ENCODE data around the gene PCSK4.

Gene PCSK4

GRCh38 chr19:1466461-1467214 is 23.5 kb downstream of the PCSK4 start:
- Histone ChIP-seq H3K4me1 (ENCODE audit: control insufficient read depth, low read depth, low read length) (peaks cover 3% of the 10 kb centered on the region), H3K27ac (ENCODE audit: low read depth, low read length) (no peak overlapping the region), H3K4me2 (ENCODE audit: low read length) (no peak overlapping the region), H3K56ac (ENCODE audit: low read length) (no peak overlapping the region), H3K79me2 (ENCODE audit: control insufficient read depth, insufficient read depth, low read length) (no peaks in the 10 kb centered on the region), H3K9ac (ENCODE audit: low read length) (no peak overlapping the region), H3K4ac (ENCODE audit: low read depth, low read length) (no peak overlapping the region), H3K27me3 (ENCODE audit: insufficient read depth, low read length, poor library complexity) (peaks cover 42% of the 10 kb centered on the region), H3K18ac (ENCODE audit: low read length) (no peak overlapping the region), H2BK5ac (ENCODE audit: low read length) (no peak overlapping the region), H3K4me3 (ENCODE audit: low read length) (no peak overlapping the region), H3K36me3 (ENCODE audit: control insufficient read depth, insufficient read depth, low read length) (no peaks in the 10 kb centered on the region), H3K79me1 (ENCODE audit: low read length) (no peaks in the 10 kb centered on the region), H4K5ac (ENCODE audit: low read length) (no peak overlapping the region), H2BK15ac (replicated peaks; ENCODE audit: low read depth) (no peak overlapping the region), H4K8ac (ENCODE audit: low read depth, low read length) (no peak overlapping the region), H3K23ac (ENCODE audit: low read length) (peak overlapping the region; percentile 24), H2AK5ac (ENCODE audit: low read length) (no peak overlapping the region), H2BK120ac (ENCODE audit: low read depth, low read length) (no peak overlapping the region)
- no CpG with 5 or more reads among the region's 70 CpGs for WGBS (ENCODE audit: extremely low coverage, insufficient coverage, low lambda C conversion rate)
- DNase-seq, result no peak

GRCh38 chr19:1466018-1466460 is 24.1 kb downstream of the PCSK4 start:
- Histone ChIP-seq H2BK5ac (ENCODE audit: low read length) (no peak overlapping the region), H3K4ac (ENCODE audit: low read depth, low read length) (no peak overlapping the region), H4K5ac (ENCODE audit: low read length) (no peak overlapping the region), H4K8ac (ENCODE audit: low read depth, low read length) (no peak overlapping the region), H3K56ac (ENCODE audit: low read length) (peak overlapping the region; percentile 7), H2BK120ac (ENCODE audit: low read depth, low read length) (no peak overlapping the region), H3K18ac (ENCODE audit: low read length) (no peak overlapping the region), H3K79me2 (ENCODE audit: control insufficient read depth, insufficient read depth, low read length) (no peaks in the 10 kb centered on the region), H3K27me3 (ENCODE audit: insufficient read depth, low read length, poor library complexity) (peaks cover 42% of the 10 kb centered on the region), H3K23ac (ENCODE audit: low read length) (no peak overlapping the region), H3K27ac (ENCODE audit: low read depth, low read length) (no peak overlapping the region), H2AK5ac (ENCODE audit: low read length) (no peak overlapping the region), H3K79me1 (ENCODE audit: low read length) (no peaks in the 10 kb centered on the region), H3K36me3 (ENCODE audit: control insufficient read depth, insufficient read depth, low read length) (no peaks in the 10 kb centered on the region), H3K4me2 (ENCODE audit: low read length) (no peak overlapping the region), H2BK15ac (replicated peaks; ENCODE audit: low read depth) (no peak overlapping the region), H3K4me3 (ENCODE audit: low read length) (no peak overlapping the region), H3K9ac (ENCODE audit: low read length) (no peak overlapping the region), H3K4me1 (ENCODE audit: control insufficient read depth, low read depth, low read length) (peaks cover 3% of the 10 kb centered on the region)
- no CpG with 5 or more reads among the region's 41 CpGs for WGBS (ENCODE audit: extremely low coverage, insufficient coverage, low lambda C conversion rate)
- no peak for DNase-seq

GRCh38 chr19:1465191-1466016 is 24.7 kb downstream of the PCSK4 start:
- H3K4me2 ChIP-seq (ENCODE audit: low read length), result no peak overlapping the region
- H2BK15ac ChIP-seq (replicated peaks; ENCODE audit: low read depth), result no peak overlapping the region
- no peak overlapping the region for H3K18ac ChIP-seq (ENCODE audit: low read length)
- H3K79me2 ChIP-seq (ENCODE audit: control insufficient read depth, insufficient read depth, low read length), result no peaks in the 10 kb centered on the region
- no peak overlapping the region for H2BK120ac ChIP-seq (ENCODE audit: low read depth, low read length)
- peak overlapping the region; percentile 56 for H3K56ac ChIP-seq (ENCODE audit: low read length)
- no peak overlapping the region for H4K5ac ChIP-seq (ENCODE audit: low read length)
- no CpG with 5 or more reads among the region's 83 CpGs for WGBS (ENCODE audit: extremely low coverage, insufficient coverage, low lambda C conversion rate)
- no peak overlapping the region for H4K8ac ChIP-seq (ENCODE audit: low read depth, low read length)
- H3K4me3 ChIP-seq (ENCODE audit: low read length), result no peak overlapping the region
- peaks cover 3% of the 10 kb centered on the region for H3K4me1 ChIP-seq (ENCODE audit: control insufficient read depth, low read depth, low read length)
- no peak overlapping the region for H3K27ac ChIP-seq (ENCODE audit: low read depth, low read length)
- H2AK5ac ChIP-seq (ENCODE audit: low read length), result no peak overlapping the region
- H2BK5ac ChIP-seq (ENCODE audit: low read length), result no peak overlapping the region
- H3K9ac ChIP-seq (ENCODE audit: low read length), result no peak overlapping the region
- H3K79me1 ChIP-seq (ENCODE audit: low read length), result no peaks in the 10 kb centered on the region
- H3K27me3 ChIP-seq (ENCODE audit: insufficient read depth, low read length, poor library complexity), result peaks cover 42% of the 10 kb centered on the region
- H3K36me3 ChIP-seq (ENCODE audit: control insufficient read depth, insufficient read depth, low read length), result no peaks in the 10 kb centered on the region
- no peak overlapping the region for H3K23ac ChIP-seq (ENCODE audit: low read length)
- DNase-seq, result peak; percentile 75
- H3K4ac ChIP-seq (ENCODE audit: low read depth, low read length), result no peak overlapping the region

DNA sequence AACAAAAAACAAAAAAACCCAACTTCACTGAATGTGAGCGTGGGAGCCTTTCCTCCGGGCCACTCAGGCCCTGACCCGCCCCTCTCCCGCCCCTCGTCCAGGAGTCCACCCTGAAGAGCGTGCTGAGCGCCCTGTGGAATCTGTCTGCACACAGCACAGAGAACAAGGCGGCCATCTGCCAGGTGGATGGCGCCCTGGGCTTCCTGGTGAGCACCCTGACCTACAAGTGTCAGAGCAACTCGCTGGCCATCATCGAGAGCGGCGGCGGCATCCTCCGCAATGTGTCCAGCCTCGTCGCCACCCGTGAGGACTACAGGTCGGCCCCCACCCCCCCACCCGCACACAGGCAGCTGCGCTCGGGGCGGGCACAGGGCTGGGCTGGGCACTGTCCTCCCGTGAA is 28.3 kb downstream of the PCSK4 start:
- Histone ChIP-seq H4K5ac (ENCODE audit: low read length) (no peak overlapping the region), H2BK15ac (replicated peaks; ENCODE audit: low read depth) (no peak overlapping the region), H3K4me2 (ENCODE audit: low read length) (no peak overlapping the region), H3K9ac (ENCODE audit: low read length) (no peak overlapping the region), H3K79me2 (ENCODE audit: control insufficient read depth, insufficient read depth, low read length) (no peaks in the 10 kb centered on the region), H3K79me1 (ENCODE audit: low read length) (no peaks in the 10 kb centered on the region), H4K8ac (ENCODE audit: low read depth, low read length) (no peak overlapping the region), H2BK120ac (ENCODE audit: low read depth, low read length) (no peak overlapping the region), H3K4me3 (ENCODE audit: low read length) (no peak overlapping the region), H2AK5ac (ENCODE audit: low read length) (no peak overlapping the region), H2BK5ac (ENCODE audit: low read length) (no peak overlapping the region), H3K36me3 (ENCODE audit: control insufficient read depth, insufficient read depth, low read length) (no peaks in the 10 kb centered on the region), H3K18ac (ENCODE audit: low read length) (no peak overlapping the region), H3K27me3 (ENCODE audit: insufficient read depth, low read length, poor library complexity) (peaks cover 10% of the 10 kb centered on the region), H3K23ac (ENCODE audit: low read length) (no peak overlapping the region), H3K56ac (ENCODE audit: low read length) (no peak overlapping the region), H3K4ac (ENCODE audit: low read depth, low read length) (no peak overlapping the region), H3K27ac (ENCODE audit: low read depth, low read length) (no peak overlapping the region), H3K4me1 (ENCODE audit: control insufficient read depth, low read depth, low read length) (no peaks in the 10 kb centered on the region)
- no peak for DNase-seq
- no CpG with 5 or more reads among the region's 24 CpGs for WGBS (ENCODE audit: extremely low coverage, insufficient coverage, low lambda C conversion rate)

DNA sequence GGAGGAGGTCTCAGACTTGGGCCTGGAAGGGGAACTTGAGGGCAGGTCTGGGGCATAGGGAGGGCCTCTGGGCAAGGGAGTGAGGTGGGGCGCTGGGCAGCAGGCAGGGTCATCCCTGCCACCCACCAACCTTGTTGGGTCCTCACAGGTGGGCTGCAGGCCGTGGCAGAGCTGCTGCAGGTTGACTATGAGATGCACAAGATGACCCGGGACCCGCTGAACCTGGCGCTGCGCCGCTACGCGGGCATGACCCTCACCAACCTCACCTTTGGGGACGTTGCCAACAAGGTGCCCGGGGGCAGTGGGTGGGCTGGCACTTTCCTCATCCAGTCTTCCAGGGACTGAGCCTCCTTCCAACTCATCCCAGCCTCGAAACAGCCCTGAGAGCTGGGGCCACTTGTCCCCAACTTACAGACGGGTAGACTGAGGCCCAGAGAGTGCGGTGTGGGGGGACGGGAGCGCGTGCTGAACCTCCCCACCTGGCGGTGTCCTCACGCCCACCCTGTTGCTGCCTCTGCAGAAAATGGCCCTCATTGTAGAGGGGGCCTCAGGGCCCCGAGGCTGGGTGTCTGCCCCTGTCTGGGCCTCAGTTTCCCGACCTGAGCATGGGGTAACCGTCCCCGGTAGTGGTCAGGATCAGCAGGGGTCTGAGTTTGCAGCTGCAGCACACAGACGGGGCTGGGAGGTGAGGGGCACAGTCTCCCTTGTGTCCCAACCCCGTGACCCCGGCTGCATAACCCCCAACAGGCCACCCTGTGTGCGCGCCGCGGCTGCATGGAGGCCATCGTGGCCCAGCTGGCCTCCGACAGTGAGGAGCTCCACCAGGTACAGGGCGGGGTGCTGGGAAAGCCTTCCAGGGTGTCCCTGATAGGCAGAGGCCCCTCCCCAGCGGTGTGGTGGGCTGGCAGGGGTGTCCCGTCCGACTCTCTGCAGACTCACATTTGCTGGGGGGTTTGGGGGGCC is 29.8 kb downstream of the PCSK4 start:
- Histone ChIP-seq H2BK5ac (ENCODE audit: low read length) (no peak overlapping the region), H2BK120ac (ENCODE audit: low read depth, low read length) (no peak overlapping the region), H3K27ac (ENCODE audit: low read depth, low read length) (no peak overlapping the region), H2BK15ac (replicated peaks; ENCODE audit: low read depth) (no peak overlapping the region), H3K79me1 (ENCODE audit: low read length) (no peaks in the 10 kb centered on the region), H3K4me3 (ENCODE audit: low read length) (no peak overlapping the region), H3K9ac (ENCODE audit: low read length) (no peak overlapping the region), H4K5ac (ENCODE audit: low read length) (no peak overlapping the region), H3K18ac (ENCODE audit: low read length) (no peak overlapping the region), H3K36me3 (ENCODE audit: control insufficient read depth, insufficient read depth, low read length) (no peaks in the 10 kb centered on the region), H3K4me1 (ENCODE audit: control insufficient read depth, low read depth, low read length) (no peaks in the 10 kb centered on the region), H2AK5ac (ENCODE audit: low read length) (no peak overlapping the region), H3K4ac (ENCODE audit: low read depth, low read length) (no peak overlapping the region), H3K56ac (ENCODE audit: low read length) (no peak overlapping the region), H4K8ac (ENCODE audit: low read depth, low read length) (no peak overlapping the region), H3K79me2 (ENCODE audit: control insufficient read depth, insufficient read depth, low read length) (no peaks in the 10 kb centered on the region), H3K4me2 (ENCODE audit: low read length) (no peak overlapping the region), H3K23ac (ENCODE audit: low read length) (no peak overlapping the region), H3K27me3 (ENCODE audit: insufficient read depth, low read length, poor library complexity) (no peaks in the 10 kb centered on the region)
- DNase-seq, result no peak
- WGBS (ENCODE audit: extremely low coverage, insufficient coverage, low lambda C conversion rate), result no CpG with 5 or more reads among the region's 36 CpGs

All from mesendoderm (in vitro differentiated cells).